ENCODE results near the gene KIF26B.
"Not testable (repeated sequence)": the region's sequence is repeated elsewhere in the genome, so short reads cannot be mapped to it uniquely, and the experiment has no call there.

KIF26B gene

GRCh38 chr1:245671349-245671748 lies 516.6 kb downstream of the KIF26B start:
- no peak for DNase-seq

- no peak for DNase-seq
These were observed 517.4 kb downstream of the KIF26B start for GRCh38 chr1:245671966-245672767.

GRCh38 chr1:245672836-245673656 lies 518.3 kb downstream of the KIF26B start:
- DNase-seq: not testable (repeated sequence)

- DNase-seq: peak; percentile 55
These were observed 519.2 kb downstream of the KIF26B start for GRCh38 chr1:245673881-245674414.

- DNase-seq: no peak
These were observed 522.9 kb downstream of the KIF26B start for GRCh38 chr1:245677461-245678240.

- DNase-seq: no peak
These were observed 524.2 kb downstream of the KIF26B start for GRCh38 chr1:245678860-245679411.

- no peak for DNase-seq
These were observed 525.3 kb downstream of the KIF26B start for GRCh38 chr1:245679821-245680780.

GRCh38 chr1:245682638-245683628 lies 528.1 kb downstream of the KIF26B start:
- no peak for DNase-seq

GRCh38 chr1:245683676-245684075 lies 528.9 kb downstream of the KIF26B start:
- DNase-seq: no peak

GRCh38 chr1:245684166-245684565 lies 529.4 kb downstream of the KIF26B start:
- no peak for DNase-seq

GRCh38 chr1:245684571-245684970 lies 529.8 kb downstream of the KIF26B start:
- no peak for DNase-seq

GRCh38 chr1:245685111-245685810 lies 530.5 kb downstream of the KIF26B start:
- no peak for DNase-seq

- DNase-seq: no peak
These were observed 531.2 kb downstream of the KIF26B start for GRCh38 chr1:245686006-245686405.

GRCh38 chr1:245686446-245687030 lies 531.8 kb downstream of the KIF26B start:
- DNase-seq: no peak

GRCh38 chr1:245687152-245687635 lies 532.4 kb downstream of the KIF26B start:
- DNase-seq: no peak

- no peak for DNase-seq
These were observed 533.1 kb downstream of the KIF26B start for GRCh38 chr1:245687636-245688535.

GRCh38 chr1:245688536-245689453 lies 534.0 kb downstream of the KIF26B start:
- no peak for DNase-seq

Measured in HCEC 1CT (cell line).